Pulmonary artery endothelial cell (primary cell): ENCODE results near the gene OLFML2A. TPM values are rescaled to one million over a fixed set of nuclear protein-coding genes. Genes with fewer than 3 reads are reported as not detected.
"Not testable (repeated sequence)": the region's sequence is repeated elsewhere in the genome, so short reads cannot be mapped to it uniquely, and the experiment has no call there.

ENCODE experiments used
- DNase-seq: peaks from one replicate; pipeline ENCODE4 v3.0.0-alpha.2; 2011; ENCODE audit warnings: low read depth, low spot score
- total RNA-seq: library from RNA; depleted of rRNA; stranded (reverse); fragments of >200 nt; gene quantifications from 2 replicates; pipeline ENCODE4 v1.2.3, GENCODE V29; 2014

Gene OLFML2A
- under 0.01 and 0.04 TPM in 2 replicates for total RNA-seq

DNA sequence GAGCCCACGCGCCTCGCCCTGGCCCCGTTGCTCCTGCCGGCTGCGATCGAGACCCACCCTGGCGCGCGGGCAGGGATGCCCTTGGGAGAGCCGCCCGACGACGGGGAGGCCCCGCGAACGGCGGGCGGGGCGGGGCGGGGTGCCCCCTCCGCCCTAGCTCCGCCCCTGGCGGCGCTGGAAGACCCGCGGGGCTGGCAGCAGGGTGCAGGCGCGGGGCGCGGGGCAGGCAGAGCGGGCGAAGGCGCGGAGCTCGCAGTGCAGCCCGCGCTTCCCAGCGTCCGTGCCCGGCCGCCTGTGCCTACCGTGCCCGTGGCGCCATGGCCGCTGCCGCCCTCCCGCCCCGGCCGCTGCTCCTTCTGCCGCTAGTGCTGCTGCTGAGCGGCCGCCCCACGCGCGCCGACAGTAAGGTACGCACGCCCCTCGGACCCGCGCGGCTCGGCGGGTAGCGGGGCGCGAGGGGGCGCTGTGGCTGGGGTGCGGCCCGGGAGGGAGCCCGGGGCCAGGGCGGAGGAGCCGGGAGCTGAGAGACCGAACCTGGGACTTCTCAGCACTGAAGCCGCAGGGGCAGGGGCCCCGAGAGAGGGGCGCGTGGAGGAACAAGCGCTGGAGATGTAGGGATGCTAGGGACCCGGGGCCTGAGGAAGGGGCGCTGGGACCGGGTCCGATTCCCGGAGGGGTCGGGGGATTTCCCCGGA, at the start of gene OLFML2A:
Gene OLFML2A (plus strand): TSS at position 180 of the 695 bp plus-strand sequence. CDS start 138 bp downstream, at position 318.
- no peak for DNase-seq

GRCh38 chr9:124730772-124731171, 46.2 kb upstream of the OLFML2A start:
- no peak for DNase-seq

DNA sequence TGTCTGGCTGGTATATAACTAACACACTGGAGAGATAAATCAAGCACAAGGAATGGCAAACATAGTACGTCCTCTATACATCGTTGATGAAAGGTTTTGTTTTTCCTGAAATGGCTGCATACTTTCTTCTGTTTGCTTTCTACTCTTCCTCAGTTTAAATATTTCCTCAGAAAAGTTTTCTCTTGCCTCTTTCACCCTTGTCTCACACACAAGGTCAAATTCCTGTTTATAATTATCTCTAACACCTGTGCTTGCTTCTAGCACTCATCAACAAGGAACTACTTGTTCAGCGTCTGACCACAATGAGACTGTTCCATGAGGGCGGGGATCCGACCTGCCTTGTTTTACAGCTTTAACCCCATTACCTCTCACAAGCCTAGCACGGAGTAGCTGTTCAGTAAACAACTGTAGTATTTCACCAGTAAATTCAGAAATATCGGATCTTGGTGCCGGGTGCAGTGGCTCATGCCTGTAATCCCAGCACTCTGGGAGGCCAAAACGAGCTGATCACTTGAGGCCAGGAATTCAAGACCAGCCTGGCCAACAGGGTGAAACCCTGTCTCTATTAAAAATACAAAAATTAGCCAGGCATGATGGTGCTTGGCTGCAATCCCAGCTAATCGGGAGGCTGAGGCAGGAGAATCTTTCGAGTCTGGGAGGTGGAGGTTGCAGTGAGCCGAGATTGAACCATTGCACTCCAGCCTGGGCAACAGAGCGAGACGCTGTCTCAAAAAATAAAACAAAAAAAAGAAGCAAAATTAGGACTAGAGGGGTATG, 42.8 kb upstream of the OLFML2A start:
- DNase-seq = no peak

- not testable (repeated sequence) for DNase-seq
Observed at GRCh38 chr9:124734741-124735083, 42.2 kb upstream of the OLFML2A start.

- DNase-seq = peak; percentile 3
Observed at GRCh38 chr9:124735121-124735520, 41.8 kb upstream of the OLFML2A start.

DNA sequence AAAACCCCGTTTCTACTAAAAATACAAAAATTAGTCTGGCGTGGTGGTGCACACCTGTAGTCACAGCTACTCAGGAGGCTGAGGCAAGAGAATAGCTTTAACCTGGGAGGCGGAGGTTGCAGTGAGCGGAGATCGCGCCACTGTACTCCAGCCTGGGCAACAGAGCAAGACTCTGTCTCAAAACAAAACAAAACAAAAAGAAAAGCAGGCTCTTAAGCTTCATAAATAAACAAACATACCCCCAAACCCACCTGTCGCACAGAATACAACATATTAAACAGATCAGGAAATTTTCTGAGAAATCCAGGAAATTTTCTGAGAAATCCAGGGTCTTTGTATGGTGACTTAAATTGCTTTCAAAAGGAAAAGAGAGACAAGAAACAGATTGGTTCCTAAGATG, 38.9 kb upstream of the OLFML2A start:
- DNase-seq = not testable (repeated sequence)

DNA sequence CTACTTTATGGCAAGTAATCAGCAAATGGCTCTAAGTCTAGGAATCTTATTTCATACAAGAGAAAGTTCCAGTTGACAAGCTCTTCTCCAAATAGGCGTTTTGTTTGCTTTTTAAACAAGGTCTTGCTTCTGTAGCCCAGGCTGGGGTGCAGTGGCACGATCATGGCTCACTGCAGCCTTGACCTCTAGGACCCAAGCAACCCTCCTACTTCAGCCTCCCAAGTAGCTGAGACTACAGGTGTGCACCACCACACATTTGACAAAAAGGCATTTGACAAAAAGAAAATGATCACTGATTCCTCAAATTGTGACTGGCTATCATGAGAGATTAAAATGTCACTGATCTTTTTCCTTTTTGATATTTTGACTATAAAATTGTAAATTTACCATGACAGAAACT, 37.6 kb upstream of the OLFML2A start:
- DNase-seq = no peak

- DNase-seq = no peak
Observed at GRCh38 chr9:124741149-124741548, 35.8 kb upstream of the OLFML2A start.

DNA sequence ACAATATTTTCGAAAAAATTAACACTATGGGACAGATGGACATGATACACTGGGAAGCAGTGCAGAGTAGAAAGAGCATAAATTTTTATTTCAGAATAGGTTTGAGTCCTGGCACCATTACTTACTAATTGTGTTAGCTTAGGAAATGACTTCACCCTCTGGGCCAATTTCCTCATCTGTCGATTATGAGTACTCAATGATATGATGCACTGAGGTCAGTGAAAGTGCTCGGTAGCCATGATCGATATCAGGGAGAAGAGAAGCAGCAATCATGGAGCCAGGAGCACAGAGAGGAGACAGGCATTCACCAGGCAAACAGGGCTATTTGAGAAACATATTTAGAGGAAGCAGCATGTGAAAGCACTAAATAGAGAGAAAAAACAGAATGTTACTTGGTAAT, 35.3 kb upstream of the OLFML2A start:
- no peak for DNase-seq

DNA sequence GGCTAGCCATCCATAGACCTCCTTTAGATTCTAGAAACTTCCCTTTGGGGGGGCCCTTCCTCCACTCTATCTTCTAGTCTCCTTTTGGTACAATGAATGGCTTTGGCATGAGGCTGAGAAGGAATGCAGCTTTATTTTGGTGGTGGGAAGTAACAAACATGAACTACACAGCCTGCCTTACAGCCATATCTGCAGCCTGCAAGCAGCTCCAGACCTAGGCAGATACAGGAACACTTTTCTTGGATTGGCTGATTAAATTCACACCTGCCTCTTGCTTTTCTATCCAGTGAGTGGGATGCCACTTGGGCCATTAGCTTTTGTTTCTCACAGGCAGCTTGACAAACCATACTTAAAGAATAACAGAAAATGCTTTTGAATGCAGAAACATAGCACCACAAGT, 34.0 kb upstream of the OLFML2A start:
- no peak for DNase-seq

DNA sequence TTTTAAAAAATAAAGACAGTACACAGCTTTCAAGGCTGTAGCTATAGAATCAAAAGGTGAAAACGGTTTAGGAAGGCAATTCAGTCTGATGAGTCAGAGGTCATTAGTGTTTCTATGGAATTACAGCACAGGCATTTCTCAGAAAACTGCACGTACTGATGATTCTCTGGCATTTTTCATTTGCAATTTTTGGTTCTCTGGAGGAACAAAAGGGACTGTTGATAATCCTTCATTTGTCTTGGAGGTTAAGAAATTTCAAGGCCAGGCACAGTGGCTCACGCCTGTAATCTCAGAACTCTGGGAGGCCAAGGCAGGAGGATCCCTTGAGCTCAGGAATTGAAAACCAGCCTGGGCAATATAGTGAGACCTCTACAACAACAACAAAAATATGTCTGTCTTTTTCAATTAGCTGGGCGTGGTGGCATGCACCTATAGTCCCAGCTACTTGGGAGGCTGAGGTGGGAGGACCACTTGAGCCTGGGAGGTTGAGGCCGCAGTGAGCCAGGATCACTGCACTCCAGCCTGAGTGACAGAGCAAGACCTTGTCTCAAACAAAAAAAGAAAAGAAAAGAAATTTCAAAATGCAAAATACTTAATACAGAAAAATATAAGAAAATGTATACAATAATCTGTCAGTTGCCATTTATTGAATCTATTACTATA, 33.1 kb upstream of the OLFML2A start:
- DNase-seq = no peak

- no peak for DNase-seq
Observed at GRCh38 chr9:124747065-124747464, 29.9 kb upstream of the OLFML2A start.

GRCh38 chr9:124749284-124749683, 27.6 kb upstream of the OLFML2A start:
- no peak for DNase-seq

DNA sequence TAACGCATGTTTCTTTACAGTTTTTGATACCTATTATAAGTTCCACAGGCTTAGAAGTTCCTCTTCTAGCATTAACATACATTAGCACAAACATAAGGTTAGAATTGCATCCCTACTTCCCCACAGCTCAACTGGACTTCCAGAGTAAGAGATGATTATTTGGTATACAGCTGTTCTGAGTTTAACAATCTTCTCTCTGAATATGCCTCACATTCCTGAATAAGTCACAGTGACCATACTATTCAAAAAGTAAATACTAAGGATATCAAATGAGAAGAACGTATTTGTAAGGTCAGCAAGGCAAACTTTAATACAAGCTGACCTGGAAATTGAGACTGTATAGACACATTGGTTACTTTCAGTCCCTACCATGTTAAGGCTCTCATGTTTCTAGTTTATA, 27.2 kb upstream of the OLFML2A start:
- DNase-seq = no peak

DNA sequence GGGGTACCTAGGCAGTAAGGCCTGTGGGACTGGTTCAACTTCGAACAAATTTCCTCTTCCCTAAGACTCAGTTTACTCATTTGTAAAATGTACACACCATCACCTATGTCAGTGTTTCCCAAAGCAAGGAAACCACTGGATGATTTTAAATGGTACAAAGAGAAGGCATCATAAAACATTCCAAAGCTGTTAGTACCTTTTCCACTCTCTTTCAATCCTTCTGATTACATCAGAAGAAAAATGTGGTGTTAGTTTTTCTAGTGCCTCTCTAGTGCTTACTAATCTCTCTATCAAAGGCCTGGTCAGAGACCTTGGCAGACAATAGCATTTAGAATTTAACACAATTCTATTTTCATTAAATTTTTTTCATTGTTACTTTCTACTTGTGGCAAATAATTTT, 24.0 kb upstream of the OLFML2A start:
- DNase-seq = no peak

- no peak for DNase-seq
Observed at GRCh38 chr9:124754289-124754688, 22.6 kb upstream of the OLFML2A start.

DNA sequence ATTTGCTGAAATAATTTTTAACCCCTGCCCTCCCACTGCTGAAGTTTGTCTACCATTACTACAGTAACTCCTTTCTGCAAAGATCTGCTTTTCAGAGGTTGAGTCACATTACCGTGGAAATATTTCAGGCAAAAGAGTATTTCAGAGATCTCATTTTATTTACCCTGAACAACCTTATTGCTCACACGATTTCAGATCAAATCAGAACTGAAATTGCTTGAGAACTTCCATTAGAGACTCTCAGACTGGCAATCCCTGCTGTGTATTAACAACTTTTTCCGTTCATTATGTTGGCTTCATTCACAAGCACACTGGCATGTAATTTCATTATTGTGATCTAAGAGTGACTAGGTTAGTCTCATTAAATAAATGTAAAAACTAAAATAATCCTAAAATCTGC, 21.9 kb upstream of the OLFML2A start:
- no peak for DNase-seq

GRCh38 chr9:124756011-124756410, 20.9 kb upstream of the OLFML2A start:
- no peak for DNase-seq

DNA sequence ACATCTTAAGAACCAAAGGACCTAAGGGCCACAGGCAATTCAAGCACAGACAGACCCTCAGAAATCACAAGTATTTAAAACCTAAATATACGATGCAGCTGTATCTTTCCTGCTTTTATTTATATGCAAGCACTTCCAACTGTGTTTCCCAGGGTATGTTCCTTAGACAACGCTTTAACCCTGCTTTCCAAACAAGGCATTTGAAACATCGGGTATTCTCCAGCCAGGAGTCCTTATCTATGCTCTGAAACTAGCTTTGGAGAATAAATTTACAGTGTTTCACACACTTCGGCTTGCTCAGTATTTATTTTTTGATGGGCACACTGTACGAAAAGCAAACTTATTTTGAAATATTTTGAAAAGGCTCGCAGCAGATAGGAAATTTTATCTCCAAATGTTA, 19.3 kb upstream of the OLFML2A start:
- no peak for DNase-seq

DNA sequence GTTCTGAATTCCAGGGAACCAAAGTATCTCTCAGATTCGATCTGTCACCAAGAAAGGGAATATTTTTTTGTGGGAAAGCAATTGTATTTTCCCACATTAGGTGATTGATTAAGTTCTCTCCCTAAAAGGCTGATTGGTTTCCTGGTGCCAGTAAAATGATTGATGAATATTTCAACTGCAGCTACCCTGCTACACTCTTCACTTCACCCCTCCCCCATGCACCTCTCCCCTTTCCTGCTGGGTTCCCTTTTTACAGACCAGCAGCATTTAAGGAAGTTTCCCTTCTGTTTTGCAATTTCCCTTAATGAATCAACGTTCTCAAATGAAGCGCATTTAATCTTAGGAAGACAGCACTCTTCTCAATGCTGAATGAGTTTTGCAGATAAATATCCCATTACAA, 18.9 kb upstream of the OLFML2A start:
- no peak for DNase-seq

- no peak for DNase-seq
Observed at GRCh38 chr9:124758691-124759090, 18.2 kb upstream of the OLFML2A start.

DNA sequence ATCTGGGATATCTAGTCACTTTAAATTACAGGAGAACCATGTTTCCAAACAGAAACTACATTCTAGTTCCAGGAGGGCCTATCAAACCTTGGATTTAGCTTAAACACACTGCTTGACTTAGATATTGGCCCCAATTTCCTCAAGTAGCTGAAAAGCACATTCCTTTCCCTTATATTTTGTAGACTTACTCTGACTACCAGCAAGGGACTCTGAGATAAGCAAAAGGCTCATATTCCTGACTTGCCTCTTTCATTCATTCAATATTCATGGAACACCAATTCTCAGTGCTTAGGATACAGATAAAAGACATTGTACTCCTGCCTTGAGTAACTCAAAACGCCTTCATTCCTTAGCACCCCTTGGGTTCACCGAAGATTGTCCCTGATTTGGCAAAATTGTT, 17.6 kb upstream of the OLFML2A start:
- no peak for DNase-seq

DNA sequence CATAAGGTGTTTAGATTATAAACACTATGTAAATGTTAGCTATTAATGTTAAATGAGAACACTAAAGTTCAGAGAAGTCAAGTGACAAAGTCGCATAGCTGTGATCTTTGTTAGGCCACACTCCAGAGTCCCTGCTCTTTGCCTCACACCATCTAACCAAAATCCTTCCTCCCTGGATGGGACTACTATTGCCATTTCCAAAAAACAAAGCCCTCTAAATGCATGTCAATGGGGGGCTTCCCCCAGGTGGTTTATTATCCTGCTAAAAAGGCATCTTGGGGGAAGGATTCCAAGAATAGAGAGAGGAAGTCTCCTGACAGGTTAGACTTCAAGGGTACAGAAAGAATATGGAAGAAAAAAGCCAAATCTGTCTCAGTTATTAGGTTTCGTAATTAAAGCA, 16.2 kb upstream of the OLFML2A start:
- DNase-seq = no peak
